Measurements from ENCODE around the gene NFIC. TPM values are rescaled to one million over a fixed set of nuclear protein-coding genes. Genes with fewer than 3 reads are reported as not detected.
"Not testable (repeated sequence)": the region's sequence is repeated elsewhere in the genome, so short reads cannot be mapped to it uniquely, and the experiment has no call there.

Gene NFIC
- total RNA-seq, 1 donor from 2014 or later, result 32.9 TPM

DNA sequence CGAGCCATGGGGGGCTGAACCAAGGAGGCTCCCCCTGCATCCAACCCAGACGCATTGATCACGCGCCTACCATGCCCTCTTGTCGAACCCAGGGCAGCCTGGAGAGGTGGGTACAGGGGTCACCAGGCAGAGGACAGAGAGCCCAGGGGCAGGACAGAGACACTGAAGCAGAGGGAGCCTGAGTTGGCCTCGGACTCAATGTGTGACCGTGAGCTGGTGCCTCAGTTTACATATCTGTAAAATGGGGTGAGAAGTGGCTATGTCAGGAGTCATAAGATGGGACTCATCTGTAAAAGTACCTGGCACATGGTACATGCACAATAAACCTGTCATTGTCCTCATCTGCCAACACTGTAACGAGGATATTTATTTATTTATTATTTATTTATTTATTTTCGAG is 24.1 kb upstream of the NFIC start:
- Mint-ChIP-seq H3K4me3 (no peak overlapping the region), H3K27me3 (ENCODE audit: low read depth) (peaks cover 26% of the 10 kb centered on the region), H3K4me1 (no peaks in the 10 kb centered on the region), H3K36me3 (no peaks in the 10 kb centered on the region), H3K27ac (no peak overlapping the region), H3K9me3 (no peaks in the 10 kb centered on the region)
- no peak for DNase-seq (ENCODE audit: low spot score in 2 of 2, unreplicated experiment in 2 of 2)
- TF ChIP-seq, protein P1, sequence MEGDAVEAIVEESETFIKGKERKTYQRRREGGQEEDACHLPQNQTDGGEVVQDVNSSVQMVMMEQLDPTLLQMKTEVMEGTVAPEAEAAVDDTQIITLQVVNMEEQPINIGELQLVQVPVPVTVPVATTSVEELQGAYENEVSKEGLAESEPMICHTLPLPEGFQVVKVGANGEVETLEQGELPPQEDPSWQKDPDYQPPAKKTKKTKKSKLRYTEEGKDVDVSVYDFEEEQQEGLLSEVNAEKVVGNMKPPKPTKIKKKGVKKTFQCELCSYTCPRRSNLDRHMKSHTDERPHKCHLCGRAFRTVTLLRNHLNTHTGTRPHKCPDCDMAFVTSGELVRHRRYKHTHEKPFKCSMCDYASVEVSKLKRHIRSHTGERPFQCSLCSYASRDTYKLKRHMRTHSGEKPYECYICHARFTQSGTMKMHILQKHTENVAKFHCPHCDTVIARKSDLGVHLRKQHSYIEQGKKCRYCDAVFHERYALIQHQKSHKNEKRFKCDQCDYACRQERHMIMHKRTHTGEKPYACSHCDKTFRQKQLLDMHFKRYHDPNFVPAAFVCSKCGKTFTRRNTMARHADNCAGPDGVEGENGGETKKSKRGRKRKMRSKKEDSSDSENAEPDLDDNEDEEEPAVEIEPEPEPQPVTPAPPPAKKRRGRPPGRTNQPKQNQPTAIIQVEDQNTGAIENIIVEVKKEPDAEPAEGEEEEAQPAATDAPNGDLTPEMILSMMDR (IDR thresholded peaks at IDR 0.05; ENCODE audit: unreplicated experiment), result no peak

GRCh38 chr19:3342962-3343361 is 23.4 kb upstream of the NFIC start:
- not testable (repeated sequence) for H3K27ac Mint-ChIP-seq; H3K9me3 Mint-ChIP-seq; H3K4me3 Mint-ChIP-seq; DNase-seq (ENCODE audit: low spot score in 2 of 2, unreplicated experiment in 2 of 2); H3K4me1 Mint-ChIP-seq; H3K36me3 Mint-ChIP-seq
- H3K27me3 Mint-ChIP-seq (ENCODE audit: low read depth), result peaks cover 31% of the 10 kb centered on the region

DNA sequence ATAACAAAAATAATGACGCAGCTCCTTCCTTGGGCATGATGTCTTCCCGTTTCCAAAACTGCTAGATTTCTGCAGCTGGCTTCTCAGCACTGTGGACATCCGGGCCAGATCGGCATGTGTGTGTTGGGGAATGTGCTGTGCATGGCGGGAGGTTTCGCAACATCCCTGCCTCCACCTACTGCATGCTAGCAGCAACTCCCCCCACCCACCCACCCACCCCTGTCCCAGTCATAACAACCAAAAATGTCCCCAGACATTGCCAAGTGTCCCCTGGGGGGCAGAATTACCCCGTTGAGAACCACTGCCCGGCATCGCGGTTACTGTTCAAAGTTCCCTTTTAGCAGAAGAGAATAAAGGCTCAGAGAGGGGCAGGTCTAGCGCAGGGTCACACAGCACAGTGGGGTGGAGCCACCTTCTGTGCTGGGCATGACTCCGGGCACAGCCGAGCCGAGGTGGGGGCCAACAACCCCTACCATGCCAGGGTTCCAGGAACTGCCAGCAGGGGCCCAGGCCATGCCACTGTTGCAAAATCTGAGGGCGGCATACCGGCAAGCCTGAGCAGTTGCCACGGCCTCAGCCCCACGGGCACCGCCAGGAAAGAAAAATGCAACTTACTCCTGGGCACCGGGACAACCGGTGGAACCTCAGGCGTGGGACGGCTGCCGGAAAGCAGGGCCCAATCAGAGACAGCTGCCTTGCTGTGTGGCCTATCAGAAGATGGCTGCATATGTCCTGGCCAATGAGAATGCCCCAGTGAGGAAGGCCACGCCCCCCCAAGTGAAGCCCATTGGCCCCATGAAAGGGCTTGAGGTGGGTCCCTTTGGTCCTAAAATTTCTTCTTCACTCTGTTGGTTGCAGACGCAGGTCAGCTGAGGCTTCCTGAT is 22.5 kb upstream of the NFIC start:
- Mint-ChIP-seq H3K27me3 (ENCODE audit: low read depth) (peaks cover 37% of the 10 kb centered on the region), H3K27ac (no peak overlapping the region), H3K9me3 (no peaks in the 10 kb centered on the region), H3K4me3 (no peak overlapping the region), H3K36me3 (no peaks in the 10 kb centered on the region), H3K4me1 (no peaks in the 10 kb centered on the region)
- TF ChIP-seq, protein P1 (IDR thresholded peaks at IDR 0.05; ENCODE audit: unreplicated experiment), result no peak
- no peak for DNase-seq (ENCODE audit: low spot score in 2 of 2, unreplicated experiment in 2 of 2)

DNA sequence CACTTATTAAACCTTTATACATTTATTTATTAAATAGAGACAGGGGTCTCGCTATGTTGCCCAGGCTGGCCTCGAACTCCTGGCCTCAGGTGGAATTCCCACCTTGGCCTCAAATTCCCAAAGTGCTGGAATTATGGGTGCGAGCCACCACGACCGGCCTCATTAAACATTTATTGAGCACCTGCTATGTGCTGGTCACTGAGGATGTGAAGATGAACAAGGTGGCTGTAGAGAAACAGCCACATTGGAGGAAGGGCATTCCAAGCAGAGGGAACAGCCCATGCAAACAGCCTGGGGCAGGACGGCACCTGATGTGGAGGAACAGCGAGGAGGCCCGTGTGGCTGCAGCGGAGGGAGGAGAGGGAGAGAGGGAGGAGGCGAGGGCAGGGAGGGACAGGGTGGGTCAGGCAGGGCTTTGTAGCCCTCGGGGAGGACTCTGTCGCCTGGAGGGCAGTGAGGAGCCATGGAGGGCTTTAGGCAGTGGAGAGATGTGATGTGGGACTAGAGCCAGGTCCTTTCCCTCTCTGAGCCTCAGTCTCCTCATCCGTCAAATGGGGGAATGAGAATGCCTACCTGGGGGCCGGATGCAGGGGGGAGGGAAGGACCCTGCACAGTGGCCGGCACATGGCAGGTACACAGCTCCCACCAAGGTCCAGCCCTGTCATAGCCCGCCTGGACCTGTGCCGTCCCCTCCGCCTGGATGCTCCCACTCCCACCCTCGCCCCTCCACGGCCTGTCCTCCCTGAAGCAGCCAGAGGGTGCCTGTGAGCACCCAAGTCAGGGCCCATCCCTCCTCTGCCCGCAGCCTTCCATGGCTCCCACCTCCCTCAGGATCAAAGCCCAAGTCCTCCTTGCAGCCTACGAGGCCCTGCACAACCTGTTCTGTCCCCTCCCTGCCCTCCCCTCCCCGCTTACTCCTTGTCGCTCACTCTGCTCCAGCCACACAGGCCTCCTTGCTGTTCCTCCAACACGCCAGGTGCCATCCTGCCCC is 21.5 kb upstream of the NFIC start:
- TF ChIP-seq, protein P1 (IDR thresholded peaks at IDR 0.05; ENCODE audit: unreplicated experiment), result no peak
- no peaks in the 10 kb centered on the region for H3K36me3 Mint-ChIP-seq
- peaks cover 37% of the 10 kb centered on the region for H3K27me3 Mint-ChIP-seq (ENCODE audit: low read depth)
- H3K4me1 Mint-ChIP-seq, result no peaks in the 10 kb centered on the region
- H3K27ac Mint-ChIP-seq, result no peak overlapping the region
- no peak overlapping the region for H3K4me3 Mint-ChIP-seq
- no peak for DNase-seq (ENCODE audit: low spot score in 2 of 2, unreplicated experiment in 2 of 2)
- H3K9me3 Mint-ChIP-seq, result no peaks in the 10 kb centered on the region

GRCh38 chr19:3345850-3346460 is 20.4 kb upstream of the NFIC start:
- Mint-ChIP-seq H3K4me3 (no peak overlapping the region), H3K36me3 (no peaks in the 10 kb centered on the region), H3K27me3 (ENCODE audit: low read depth) (peaks cover 37% of the 10 kb centered on the region), H3K9me3 (no peaks in the 10 kb centered on the region), H3K4me1 (no peaks in the 10 kb centered on the region), H3K27ac (no peak overlapping the region)
- DNase-seq (ENCODE audit: low spot score in 2 of 2, unreplicated experiment in 2 of 2), result no peak
- TF ChIP-seq, protein P1 (IDR thresholded peaks at IDR 0.05; ENCODE audit: unreplicated experiment), result no peak

All from mesothelial cell of epicardium (in vitro differentiated cells).